A549 (cell line): ENCODE results near the gene PTEN. TPM values are rescaled to one million over a fixed set of nuclear protein-coding genes. Genes with fewer than 3 reads are reported as not detected.
"Not testable (repeated sequence)": the region's sequence is repeated elsewhere in the genome, so short reads cannot be mapped to it uniquely, and the experiment has no call there.

ENCODE experiments used
- ATAC-seq, 2 experiments: fragments of 200-7000 bp in 1 of 2; fragments of >200 bp in 1 of 2; cut with Nextera tagmentation in 1 of 2; cut with Tn5 transposase in 1 of 2; 3 replicates each; pipeline versions ENCODE4 v1.8.0 to v1.9.1; 2018 to 2020; ENCODE audit warnings: mild to moderate bottlenecking in 1 of 2, moderate library complexity in 1 of 2
- CTCF ChIA-PET: fragments of 300-600 bp; sonication (Branson Sonifier 250); formaldehyde crosslinking; extraction: SDS; loops from one replicate; lab custom pipeline; 2021; ENCODE audit warnings: antibody characterized with exemption, inconsistent platforms; lab: Yijun Ruan, JAX
- POLR2A ChIA-PET: fragments of 350-600 bp; formaldehyde crosslinking; extraction: SDS; loops from one replicate; lab custom pipeline; 2021; ENCODE audit warnings: antibody characterized with exemption, inconsistent platforms; lab: Yijun Ruan, JAX
- DNase-seq, 2 experiments: peaks; one replicate each; pipeline versions ENCODE4 v3.0.0 to v3.0.0-alpha.2; 2011 to 2016; ENCODE audit warnings: low read depth in 1 of 2, low spot score in 1 of 2
- FAIRE-seq: peaks from 2 replicates; lab custom pipeline; 2011; peaks lifted over from hg19 to GRCh38; lab: Jason Lieb, UNC
- H3K27ac ChIP-seq, 2 experiments: fragments of >200 bp; sonication (Bioruptor Twin); formaldehyde crosslinking; 3 replicates each; pipeline ENCODE4 v1.5.1; 2016 to 2017
- H3K4me1 ChIP-seq: fragments of >200 bp; sonication (Bioruptor Twin); formaldehyde crosslinking; 3 replicates; pipeline ENCODE4 v1.6.1; 2016
- H3K4me2 ChIP-seq: fragments of >200 bp; sonication (Bioruptor Twin); formaldehyde crosslinking; 3 replicates; pipeline ENCODE4 v1.6.1; 2016
- H3K4me3 ChIP-seq: fragments of >200 bp; sonication (Bioruptor Twin); formaldehyde crosslinking; 3 replicates; pipeline ENCODE4 v1.5.1; 2016
- H3K9me3 ChIP-seq: fragments of >200 bp; sonication (Bioruptor Twin); formaldehyde crosslinking; 3 replicates; pipeline ENCODE4 v1.6.1; 2016
- CBX8 ChIP-seq: fragments of 200-600 bp; sonication (generic); IDR thresholded peaks from 2 replicates; pipeline ENCODE4 v1.6.1; 2016
- CEBPB ChIP-seq, 2 experiments: fragments of >200 bp in 1 of 2; sonication (Bioruptor Twin) in 1 of 2; formaldehyde crosslinking in 1 of 2; IDR thresholded peaks; 2 replicates each; pipeline ENCODE4 v1.6.1; 2012 to 2016
- EHF ChIP-seq: fragments of 250-450 bp; sonication (Bioruptor Pico); IDR thresholded peaks from 2 replicates; pipeline ENCODE4 v1.5.0; 2020; ENCODE audit warnings: mild to moderate bottlenecking
- EP300 ChIP-seq, 2 experiments: fragments of >200 bp; sonication (Bioruptor Twin); formaldehyde crosslinking; IDR thresholded peaks; 2 replicates in 1 of 2; 3 replicates in 1 of 2; pipeline ENCODE4 v1.6.1; 2016 to 2017
- FOSB ChIP-seq: fragments of 250-450 bp; sonication (Bioruptor Pico); IDR thresholded peaks from 2 replicates; pipeline ENCODE4 v1.5.0; 2020; ENCODE audit warnings: mild to moderate bottlenecking, moderate library complexity
- FOSL2 ChIP-seq, 2 experiments: fragments of 450-650 bp in 1 of 2; fragments of >200 bp in 1 of 2; sonication (Bioruptor Twin) in 1 of 2; formaldehyde crosslinking; IDR thresholded peaks; 2 replicates each; pipeline versions ENCODE4 v1.5.0 to v1.6.1; 2016 to 2020; ENCODE audit warnings: mild to moderate bottlenecking in 1 of 2, moderate library complexity in 1 of 2
- FOXS1 ChIP-seq: fragments of 250-450 bp; sonication (Bioruptor Pico); IDR thresholded peaks from 2 replicates; pipeline ENCODE4 v1.5.0; 2020; ENCODE audit warnings: mild to moderate bottlenecking, moderate library complexity
- GATA3 ChIP-seq: IDR thresholded peaks from 2 replicates; pipeline ENCODE4 v1.6.1; 2012; ENCODE audit warnings: borderline replicate concordance
- HEYL ChIP-seq: fragments of 250-450 bp; sonication (Bioruptor Pico); IDR thresholded peaks from 2 replicates; pipeline ENCODE4 v1.8.0; 2021; ENCODE audit warnings: mild to moderate bottlenecking, moderate library complexity
- HOXA7 ChIP-seq: fragments of 250-450 bp; sonication (Bioruptor Pico); IDR thresholded peaks from 2 replicates; pipeline ENCODE4 v1.5.0; 2020; ENCODE audit warnings: mild to moderate bottlenecking, moderate library complexity
- HOXB5 ChIP-seq: fragments of 250-450 bp; sonication (Bioruptor Pico); IDR thresholded peaks from 2 replicates; pipeline ENCODE4 v1.5.0; 2020; ENCODE audit warnings: mild to moderate bottlenecking, moderate library complexity
- JUN ChIP-seq, 2 experiments: fragments of >200 bp; sonication (Bioruptor Twin); formaldehyde crosslinking; IDR thresholded peaks; 2 replicates in 1 of 2; 3 replicates in 1 of 2; pipeline ENCODE4 v1.6.1; 2016 to 2017
- JUNB ChIP-seq: fragments of >200 bp; sonication (Bioruptor Twin); formaldehyde crosslinking; IDR thresholded peaks from 2 replicates; pipeline ENCODE4 v1.6.1; 2016
- MAFK ChIP-seq: fragments of 450-650 bp; IDR thresholded peaks from 2 replicates; pipeline ENCODE4 v1.6.1; 2014; ENCODE audit not compliant: partially characterized antibody
- NFE2L2 ChIP-seq: fragments of 150-350 bp; conservative IDR thresholded peaks from 2 replicates; pipeline ENCODE4 v1.6.1; 2014; ENCODE audit warnings: low read length
- NR3C1 ChIP-seq: fragments of >200 bp; sonication (Bioruptor Twin); formaldehyde crosslinking; IDR thresholded peaks from 3 replicates; pipeline ENCODE4 v1.6.1; 2017
- POLR2A ChIP-seq: IDR thresholded peaks from 2 replicates; pipeline ENCODE4 v1.6.1; 2012; ENCODE audit warnings: mild to moderate bottlenecking, low read length
- POLR2AphosphoS2 ChIP-seq: conservative IDR thresholded peaks from 2 replicates; pipeline ENCODE4 v1.6.1; 2012; ENCODE audit warnings: low read length, improper control_type of control experiment, inconsistent platforms
- RCOR1 ChIP-seq: fragments of 150-350 bp; IDR thresholded peaks from 2 replicates; pipeline ENCODE4 v1.6.1; 2014; ENCODE audit warnings: antibody characterized with exemption, low read length, low read depth
- RFX5 ChIP-seq: fragments of 450-650 bp; IDR thresholded peaks from 2 replicates; pipeline ENCODE4 v1.7.1; 2014; ENCODE audit warnings: antibody characterized with exemption, mild to moderate bottlenecking, moderate library complexity
- USF2 ChIP-seq: fragments of 450-650 bp; IDR thresholded peaks from 2 replicates; pipeline ENCODE4 v1.6.1; 2014; ENCODE audit warnings: antibody characterized with exemption
- ZSCAN20 ChIP-seq: fragments of 250-450 bp; sonication (Bioruptor Pico); IDR thresholded peaks from 2 replicates; pipeline ENCODE4 v1.8.0; 2022; ENCODE audit warnings: mild to moderate bottlenecking, moderate library complexity
- WGBS: methylation state at CpG from one replicate; pipeline ENCODE4 v1.1.6; 2017; ENCODE audit errors: missing lambda C conversion rate; 5-methylcytosine and 5-hydroxymethylcytosine counted together
- polyA plus RNA-seq, 4 experiments: library from polyadenylated mRNA; depleted of rRNA in 3 of 4; stranded (reverse); fragments of >200 nt; fragmentation: RNase III in 1 of 4; extraction: RNeasy Plus Mini Kit Qiagen cat#74134 plus additional on column Dnase treatment in 1 of 4; gene quantifications; 2 replicates in 3 of 4; 3 replicates in 1 of 4; pipeline ENCODE4 v1.2.3, GENCODE V29; 2011 to 2017
- TF ChIP-seq, protein P1 (sequence below): fragments of >200 bp; sonication (Bioruptor Twin); formaldehyde crosslinking; IDR thresholded peaks from 3 replicates; pipeline ENCODE4 v1.5.1; 2016
- TF ChIP-seq, protein P2 (sequence below): fragments of >200 bp; sonication (Bioruptor Twin); formaldehyde crosslinking; IDR thresholded peaks from 2 replicates; pipeline ENCODE4 v1.6.1; 2016
- TF ChIP-seq, protein P3 (sequence below): IDR thresholded peaks from 2 replicates; pipeline ENCODE4 v1.6.1; 2012

Gene PTEN
- polyA plus RNA-seq, 2 of the 4 experiments (the other 2 are of a cell fraction), result 33.6 to 58.3 TPM

DNA sequence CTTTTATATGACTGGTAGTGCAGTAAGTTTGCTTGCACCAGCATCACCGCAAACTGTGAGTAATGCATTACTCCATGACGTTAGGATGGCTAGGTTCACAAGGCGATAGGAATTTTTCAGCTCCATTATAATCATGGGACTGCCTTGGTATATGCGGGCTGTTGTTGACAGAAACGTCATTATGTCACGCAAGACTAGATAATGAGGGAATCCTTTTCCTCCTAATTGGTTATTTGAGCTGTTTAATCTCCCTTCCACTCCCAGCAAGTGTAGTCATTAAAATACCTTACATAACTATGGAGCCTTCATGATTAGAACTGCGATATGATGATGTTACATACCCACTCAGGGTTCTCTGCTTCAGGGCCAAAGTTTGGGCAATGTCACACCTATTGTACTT lies 17.4 kb upstream of the PTEN start:
- TF ChIP-seq CEBPB (IDR thresholded peaks at IDR 0.05) (peak in 1 of 2 experiments; percentile 65; a peak in 1 of 4 replicates), CBX8 (no peak), HOXA7 (no peak), EP300 (IDR thresholded peaks at IDR 0.05) (peak in 1 of 2 experiments; percentile 69; a peak in 2 of 5 replicates), ZSCAN20 (CRISPR knock-in tag) (peak; percentile 48; the same call in 1 of the 2 replicates), MAFK (peak; percentile 25), EHF (CRISPR knock-in tag) (peak; percentile 22; the same call in 1 of the 2 replicates), FOXS1 (CRISPR knock-in tag) (no peak; the same call in 1 of the 2 replicates), RFX5 (no peak), RCOR1 (no peak), FOSB (CRISPR knock-in tag) (peak; percentile 37; the same call in 1 of the 2 replicates), NR3C1 (no peak), USF2 (no peak), HOXB5 (peak; percentile 82; the same call in 1 of the 2 replicates), FOSL2 (IDR thresholded peaks at IDR 0.05) (no peak), FOSL2 (CRISPR knock-in tag; IDR thresholded peaks at IDR 0.05) (peak; percentile 94), POLR2A (no peak), JUNB (peak; percentile 44), POLR2AphosphoS2 (no peak), NFE2L2 (no peak), GATA3 (peak; percentile 95), JUN (IDR thresholded peaks at IDR 0.05) (0 out of 5 replicates have a peak, but pooled peaks of 1 of the 2 experiments have one; percentile 34)
- TF ChIP-seq, protein P1, sequence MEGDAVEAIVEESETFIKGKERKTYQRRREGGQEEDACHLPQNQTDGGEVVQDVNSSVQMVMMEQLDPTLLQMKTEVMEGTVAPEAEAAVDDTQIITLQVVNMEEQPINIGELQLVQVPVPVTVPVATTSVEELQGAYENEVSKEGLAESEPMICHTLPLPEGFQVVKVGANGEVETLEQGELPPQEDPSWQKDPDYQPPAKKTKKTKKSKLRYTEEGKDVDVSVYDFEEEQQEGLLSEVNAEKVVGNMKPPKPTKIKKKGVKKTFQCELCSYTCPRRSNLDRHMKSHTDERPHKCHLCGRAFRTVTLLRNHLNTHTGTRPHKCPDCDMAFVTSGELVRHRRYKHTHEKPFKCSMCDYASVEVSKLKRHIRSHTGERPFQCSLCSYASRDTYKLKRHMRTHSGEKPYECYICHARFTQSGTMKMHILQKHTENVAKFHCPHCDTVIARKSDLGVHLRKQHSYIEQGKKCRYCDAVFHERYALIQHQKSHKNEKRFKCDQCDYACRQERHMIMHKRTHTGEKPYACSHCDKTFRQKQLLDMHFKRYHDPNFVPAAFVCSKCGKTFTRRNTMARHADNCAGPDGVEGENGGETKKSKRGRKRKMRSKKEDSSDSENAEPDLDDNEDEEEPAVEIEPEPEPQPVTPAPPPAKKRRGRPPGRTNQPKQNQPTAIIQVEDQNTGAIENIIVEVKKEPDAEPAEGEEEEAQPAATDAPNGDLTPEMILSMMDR, result no peak
- TF ChIP-seq, protein P2, sequence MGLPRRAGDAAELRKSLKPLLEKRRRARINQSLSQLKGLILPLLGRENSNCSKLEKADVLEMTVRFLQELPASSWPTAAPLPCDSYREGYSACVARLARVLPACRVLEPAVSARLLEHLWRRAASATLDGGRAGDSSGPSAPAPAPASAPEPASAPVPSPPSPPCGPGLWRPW, result no peak
- TF ChIP-seq, protein P3, sequence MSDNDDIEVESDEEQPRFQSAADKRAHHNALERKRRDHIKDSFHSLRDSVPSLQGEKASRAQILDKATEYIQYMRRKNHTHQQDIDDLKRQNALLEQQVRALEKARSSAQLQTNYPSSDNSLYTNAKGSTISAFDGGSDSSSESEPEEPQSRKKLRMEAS, result peak; percentile 59; the same call in 1 of the 2 replicates
- Histone ChIP-seq H3K4me1 (peaks cover 76% of the 10 kb centered on the region), H3K9me3 (no peaks in the 10 kb centered on the region), H3K27ac (peak overlapping the region; percentile 68 to 82), H3K4me3 (0 out of 3 replicates have a peak overlapping the region, but pooled peaks have one; percentile 2), H3K4me2 (peak overlapping the region; percentile 72)
- CTCF ChIA-PET, result interaction anchor here (0.6 to 2.1 kb wide), 8 partner anchors 9 to 544 kb away, joined by 3 to 10 read pairs (median 5); partner anchors contain the start of gene ATAD1
- 0% methylated on average over 7 of the region's 7 CpGs for WGBS
- DNase-seq (peak; percentile 48 to 94), FAIRE-seq (peak; percentile 90), ATAC-seq (peak; percentile 78 to 80)
- POLR2A ChIA-PET, result interaction anchor here (1.0 to 2.3 kb wide), 4 partner anchors 17 to 543 kb away, joined by 3 to 34 read pairs (median 14); partner anchors contain the start of genes ATAD1, KLLN and PTEN

DNA sequence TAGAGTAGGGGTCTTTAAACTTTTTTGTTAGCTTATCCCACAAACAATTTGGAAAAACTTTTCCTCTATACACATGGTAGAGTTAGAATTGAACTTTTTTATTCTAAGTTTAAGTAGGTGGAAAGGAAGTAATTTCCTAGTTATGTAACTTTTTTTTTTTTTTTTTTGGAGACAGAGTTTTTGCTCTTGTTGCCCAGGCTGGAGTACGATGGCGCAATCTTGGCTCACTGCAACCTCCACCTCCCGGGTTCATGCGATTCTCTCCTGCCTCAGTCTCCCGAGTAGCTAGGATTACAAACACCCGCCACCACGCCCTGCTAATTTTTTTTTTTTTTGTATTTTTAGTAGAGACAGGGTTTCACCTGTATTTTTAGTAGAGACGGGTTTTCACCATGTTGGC lies 16.7 kb upstream of the PTEN start:
- peak overlapping the region; percentile 72; the same call in 2 of the 3 replicates for H3K4me2 ChIP-seq
- not testable (repeated sequence) for H3K4me3 ChIP-seq, H3K9me3 ChIP-seq, DNase-seq, ATAC-seq, FAIRE-seq
- ChIA-PET CTCF (interaction anchor here (0.6 to 2.1 kb wide), 8 partner anchors 8 to 543 kb away, joined by 3 to 10 read pairs (median 4); partner anchors contain the start of gene ATAD1), POLR2A (interaction anchor here (2.0 to 2.3 kb wide), 2 partner anchors 16 to 28 kb away, joined by 24 to 34 read pairs; partner anchors contain the start of genes ATAD1, KLLN and PTEN)
- TF ChIP-seq CEBPB (IDR thresholded peaks at IDR 0.05) (peak in 1 of 2 experiments; percentile 54; a peak in 1 of 4 replicates), HEYL (CRISPR knock-in tag) (0 out of 2 replicates have a peak, but pooled peaks have one; percentile 25)
- peaks cover 70% of the 10 kb centered on the region for H3K4me1 ChIP-seq
- 94% methylated on average over 8 of the region's 8 CpGs for WGBS
- H3K27ac ChIP-seq, result peak overlapping the region; percentile 38 to 68; a peak in 3 of 6 replicates
